ENCODE results near the gene ZBTB11. TPM values are rescaled to one million over a fixed set of nuclear protein-coding genes. Genes with fewer than 3 reads are reported as not detected.

Gene ZBTB11
- total RNA-seq, 2 donors from 2014 or later: 16.8 to 20.9 TPM

GRCh38 chr3:101674518-101674917 lies 2.4 kb downstream of the ZBTB11 start:
- H3K4me3 ChIP-seq (ENCODE audit: low read length): peak overlapping the region; percentile 89
- no peaks in the 10 kb centered on the region for H3K27me3 ChIP-seq (ENCODE audit: control insufficient read depth, insufficient read depth, low read length, poor library complexity, severe bottlenecking)
- Mint-ChIP-seq H3K36me3 (ENCODE audit: low read depth) (peaks cover 27% of the 10 kb centered on the region), H3K4me1 (peaks cover 5% of the 10 kb centered on the region), H3K9me3 (no peaks in the 10 kb centered on the region), H3K27me3 (ENCODE audit: insufficient read depth) (no peaks in the 10 kb centered on the region), H3K27ac (no peak overlapping the region), H3K4me3 (peak overlapping the region; percentile 97)
- no peak for TF ChIP-seq CTCF (conservative IDR thresholded peaks at IDR 0.05)
- 95 to 97% methylated on average over 4 to 9 of the region's 9 CpGs for WGBS, 2 experiments (ENCODE audit: insufficient coverage in 1 of 2, insufficient read length in 1 of 2)
- no peaks in the 10 kb centered on the region for H3K9me3 ChIP-seq (ENCODE audit: control insufficient read depth, low read length)
- no peak overlapping the region for H3K9ac ChIP-seq (ENCODE audit: extremely low read depth, low read length, poor library complexity, severe bottlenecking)
- DNase-seq: no peak
- H3K36me3 ChIP-seq (ENCODE audit: control insufficient read depth, insufficient read depth, low read length): peaks cover 29% of the 10 kb centered on the region
- peaks cover 3% of the 10 kb centered on the region for H3K4me1 ChIP-seq (ENCODE audit: control insufficient read depth, insufficient read depth, low read length)
- no peak overlapping the region for H3K27ac ChIP-seq (ENCODE audit: low read depth, low read length)

GRCh38 chr3:101673953-101674352 lies 3.0 kb downstream of the ZBTB11 start:
- peaks cover 3% of the 10 kb centered on the region for H3K4me1 ChIP-seq (ENCODE audit: control insufficient read depth, insufficient read depth, low read length)
- H3K9ac ChIP-seq (ENCODE audit: extremely low read depth, low read length, poor library complexity, severe bottlenecking): no peak overlapping the region
- peaks cover 35% of the 10 kb centered on the region for H3K36me3 ChIP-seq (ENCODE audit: control insufficient read depth, insufficient read depth, low read length)
- Mint-ChIP-seq H3K4me1 (peaks cover 5% of the 10 kb centered on the region), H3K27me3 (ENCODE audit: insufficient read depth) (no peaks in the 10 kb centered on the region), H3K4me3 (no peak overlapping the region), H3K36me3 (ENCODE audit: low read depth) (peaks cover 30% of the 10 kb centered on the region), H3K9me3 (no peaks in the 10 kb centered on the region), H3K27ac (no peak overlapping the region)
- H3K27me3 ChIP-seq (ENCODE audit: control insufficient read depth, insufficient read depth, low read length, poor library complexity, severe bottlenecking): no peaks in the 10 kb centered on the region
- WGBS, 2 experiments (ENCODE audit: insufficient coverage in 1 of 2, insufficient read length in 1 of 2): 95 to 97% methylated on average over 11 to 13 of the region's 13 CpGs
- H3K9me3 ChIP-seq (ENCODE audit: control insufficient read depth, low read length): no peaks in the 10 kb centered on the region
- no peak overlapping the region for H3K4me3 ChIP-seq (ENCODE audit: low read length)
- no peak for DNase-seq
- TF ChIP-seq CTCF (conservative IDR thresholded peaks at IDR 0.05): no peak
- no peak overlapping the region for H3K27ac ChIP-seq (ENCODE audit: low read depth, low read length)

- Mint-ChIP-seq H3K4me1 (no peaks in the 10 kb centered on the region), H3K36me3 (ENCODE audit: low read depth) (peaks cover 54% of the 10 kb centered on the region), H3K27me3 (ENCODE audit: insufficient read depth) (no peaks in the 10 kb centered on the region), H3K4me3 (no peak overlapping the region), H3K9me3 (no peaks in the 10 kb centered on the region), H3K27ac (no peak overlapping the region)
- Histone ChIP-seq H3K4me1 (ENCODE audit: control insufficient read depth, insufficient read depth, low read length) (no peaks in the 10 kb centered on the region), H3K27ac (ENCODE audit: low read depth, low read length) (no peak overlapping the region), H3K27me3 (ENCODE audit: control insufficient read depth, insufficient read depth, low read length, poor library complexity, severe bottlenecking) (no peaks in the 10 kb centered on the region), H3K36me3 (ENCODE audit: control insufficient read depth, insufficient read depth, low read length) (peaks cover 62% of the 10 kb centered on the region), H3K9ac (ENCODE audit: extremely low read depth, low read length, poor library complexity, severe bottlenecking) (no peak overlapping the region), H3K9me3 (ENCODE audit: control insufficient read depth, low read length) (no peaks in the 10 kb centered on the region), H3K4me3 (ENCODE audit: low read length) (no peak overlapping the region)
- DNase-seq: no peak
- TF ChIP-seq CTCF (conservative IDR thresholded peaks at IDR 0.05): no peak
- 96 to 100% methylated on average over 5 of the region's 5 CpGs for WGBS, 2 experiments (ENCODE audit: insufficient coverage in 1 of 2, insufficient read length in 1 of 2)
Observed at GRCh38 chr3:101671014-101671413, 5.9 kb downstream of the ZBTB11 start.

Measured in endodermal cell (in vitro differentiated cells).